PC-3 (cell line): ENCODE measurements around the gene CYTH3. TPM values are rescaled to one million over a fixed set of nuclear protein-coding genes. Genes with fewer than 3 reads are reported as not detected.
A peak's percentile ranks its signal among the peaks of the same experiment; 100 is the strongest.

Source experiments
- ATAC-seq: fragments of 200-7000 bp; cut with Tn5 transposase; 2 replicates; pipeline ENCODE4 v1.9.1; 2020; ENCODE audit warnings: mild to moderate bottlenecking, moderate library complexity
- Bru-seq: library from RNA; stranded (reverse); fragments of 400-500 nt; gene quantifications from one replicate; lab custom pipeline; 2021; lab: Mats Ljungman, UMichigan
- BruChase-seq, 2 experiments: library from RNA; stranded (reverse); fragments of 400-500 nt; gene quantifications; one replicate each; lab custom pipeline; 2021; lab: Mats Ljungman, UMichigan
- BruUV-seq: library from RNA; stranded (reverse); fragments of 400-500 nt; replicated peaks from 2 replicates; lab custom pipeline; 2021; lab: Mats Ljungman, UMichigan
- CTCF ChIA-PET: fragments of 300-600 bp; sonication (Branson Sonifier 250); formaldehyde crosslinking; loops from one replicate; lab custom pipeline; 2022; ENCODE audit warnings: antibody characterized with exemption; lab: Charles Lee
- POLR2A ChIA-PET: fragments of 300-600 bp; sonication (Branson Sonifier 250); formaldehyde crosslinking; loops from one replicate; lab custom pipeline; 2022; ENCODE audit warnings: antibody characterized with exemption; ENCODE audit not compliant: unreplicated experiment; lab: Charles Lee
- DNase-seq: peaks from one replicate; pipeline ENCODE4 v3.0.0-alpha.2; 2015
- H2AFZ ChIP-seq: fragments of 300-600 bp; sonication (generic); 2 replicates; pipeline ENCODE4 v1.6.0; 2016; ENCODE audit warnings: antibody characterized with exemption, low read length
- H3F3A ChIP-seq: fragments of 300-600 bp; sonication (generic); one replicate; pipeline ENCODE4 v1.6.0; 2017; ENCODE audit warnings: antibody characterized with exemption, low read length, control low read depth, mild to moderate bottlenecking; ENCODE audit not compliant: unreplicated experiment
- H3K27ac ChIP-seq: fragments of 300-600 bp; sonication (generic); 2 replicates; pipeline ENCODE4 v1.5.1; 2016; ENCODE audit warnings: mild to moderate bottlenecking, low read length
- H3K27me3 ChIP-seq: fragments of 300-600 bp; sonication (generic); 2 replicates; pipeline ENCODE4 v1.6.1; 2016; ENCODE audit warnings: low read length, mixed read lengths
- H3K36me3 ChIP-seq: fragments of 300-600 bp; sonication (generic); 2 replicates; pipeline ENCODE4 v1.6.1; 2016; ENCODE audit warnings: low read depth, mixed run types, low read length, mixed read lengths
- H3K4me1 ChIP-seq: fragments of 300-600 bp; sonication (generic); 2 replicates; pipeline ENCODE4 v1.5.1; 2016; ENCODE audit warnings: low read length; ENCODE audit not compliant: insufficient read depth
- H3K4me2 ChIP-seq: fragments of 300-600 bp; sonication (generic); 2 replicates; pipeline ENCODE4 v1.6.0; 2016; ENCODE audit warnings: low read length
- H3K4me3 ChIP-seq: fragments of 300-600 bp; sonication (generic); 2 replicates; pipeline ENCODE4 v1.5.1; 2016; ENCODE audit warnings: mild to moderate bottlenecking, low read length, mixed read lengths
- H3K79me2 ChIP-seq: fragments of 300-600 bp; sonication (generic); 2 replicates; pipeline ENCODE4 v1.6.1; 2017; ENCODE audit warnings: low read length, mixed read lengths
- H3K9ac ChIP-seq: fragments of 300-600 bp; sonication (generic); 2 replicates; pipeline ENCODE4 v1.6.0; 2016; ENCODE audit warnings: mild to moderate bottlenecking, low read length
- H3K9me2 ChIP-seq: fragments of 300-600 bp; sonication (generic); replicated peaks from 2 replicates; pipeline ENCODE4 v1.6.1; 2016; ENCODE audit warnings: mixed run types, low read length, mixed read lengths
- H3K9me3 ChIP-seq: fragments of 300-600 bp; sonication (generic); 2 replicates; pipeline ENCODE4 v1.6.1; 2016; ENCODE audit warnings: low read length, mixed read lengths
- H4K20me1 ChIP-seq: fragments of 300-600 bp; sonication (generic); 2 replicates; pipeline ENCODE4 v1.6.1; 2016; ENCODE audit warnings: low read length, mixed read lengths
- EZH2 ChIP-seq: fragments of 300-600 bp; sonication (generic); IDR thresholded peaks from one replicate; pipeline ENCODE4 v1.6.1; 2017; ENCODE audit warnings: antibody characterized with exemption, mild to moderate bottlenecking, low read length; ENCODE audit not compliant: unreplicated experiment
- EZH2phosphoT487 ChIP-seq: fragments of 300-600 bp; sonication (generic); IDR thresholded peaks from 2 replicates; pipeline ENCODE4 v1.6.1; 2018; ENCODE audit warnings: mild to moderate bottlenecking, antibody characterized with exemption, low read length, borderline replicate concordance
- intact Hi-C: fragments of 100-400 bp; cut with micrococcal nuclease; formaldehyde crosslinking; loops from 2 replicates; pipeline ENCODE4 v1.9.0; 2023
- long read RNA-seq: library from polyadenylated mRNA; unstranded; transcript quantifications from one replicate; pipeline ENCODE4 v2.0.0, GENCODE V29; 2021; ENCODE audit not compliant: unreplicated experiment
- total RNA-seq: library from RNA; depleted of rRNA; stranded (reverse); fragments of >200 nt; gene quantifications from 2 replicates; pipeline ENCODE4 v1.2.3, GENCODE V29; 2014; rRNA removed
- TF ChIP-seq, protein P1 (sequence below): fragments of 300-600 bp; sonication (generic); conservative IDR thresholded peaks from 2 replicates; pipeline ENCODE4 v1.5.1; 2017; ENCODE audit warnings: antibody characterized with exemption, low read depth, mild to moderate bottlenecking, low read length

CYTH3 gene, protein sequence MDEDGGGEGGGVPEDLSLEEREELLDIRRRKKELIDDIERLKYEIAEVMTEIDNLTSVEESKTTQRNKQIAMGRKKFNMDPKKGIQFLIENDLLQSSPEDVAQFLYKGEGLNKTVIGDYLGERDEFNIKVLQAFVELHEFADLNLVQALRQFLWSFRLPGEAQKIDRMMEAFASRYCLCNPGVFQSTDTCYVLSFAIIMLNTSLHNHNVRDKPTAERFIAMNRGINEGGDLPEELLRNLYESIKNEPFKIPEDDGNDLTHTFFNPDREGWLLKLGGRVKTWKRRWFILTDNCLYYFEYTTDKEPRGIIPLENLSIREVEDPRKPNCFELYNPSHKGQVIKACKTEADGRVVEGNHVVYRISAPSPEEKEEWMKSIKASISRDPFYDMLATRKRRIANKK
- total RNA-seq (23.1 and 34.4 TPM in 2 replicates), Bru-seq, nascent RNA (percentile 83 among the genes with signal in this experiment), BruChase-seq, experiment 1, labeled RNA remaining after a 6-hour chase (percentile 81 among the genes with signal in this experiment), BruChase-seq, experiment 2, labeled RNA remaining after a 2-hour chase (percentile 81 among the genes with signal in this experiment)
- long read RNA-seq, full-length matches to known transcripts, result 75 of 175 reads
- long read RNA-seq, partial matches to known transcripts, result 18 of 175 reads
- long read RNA-seq, other reads (novel, unspliced or antisense), result 82 of 175 reads

DNA sequence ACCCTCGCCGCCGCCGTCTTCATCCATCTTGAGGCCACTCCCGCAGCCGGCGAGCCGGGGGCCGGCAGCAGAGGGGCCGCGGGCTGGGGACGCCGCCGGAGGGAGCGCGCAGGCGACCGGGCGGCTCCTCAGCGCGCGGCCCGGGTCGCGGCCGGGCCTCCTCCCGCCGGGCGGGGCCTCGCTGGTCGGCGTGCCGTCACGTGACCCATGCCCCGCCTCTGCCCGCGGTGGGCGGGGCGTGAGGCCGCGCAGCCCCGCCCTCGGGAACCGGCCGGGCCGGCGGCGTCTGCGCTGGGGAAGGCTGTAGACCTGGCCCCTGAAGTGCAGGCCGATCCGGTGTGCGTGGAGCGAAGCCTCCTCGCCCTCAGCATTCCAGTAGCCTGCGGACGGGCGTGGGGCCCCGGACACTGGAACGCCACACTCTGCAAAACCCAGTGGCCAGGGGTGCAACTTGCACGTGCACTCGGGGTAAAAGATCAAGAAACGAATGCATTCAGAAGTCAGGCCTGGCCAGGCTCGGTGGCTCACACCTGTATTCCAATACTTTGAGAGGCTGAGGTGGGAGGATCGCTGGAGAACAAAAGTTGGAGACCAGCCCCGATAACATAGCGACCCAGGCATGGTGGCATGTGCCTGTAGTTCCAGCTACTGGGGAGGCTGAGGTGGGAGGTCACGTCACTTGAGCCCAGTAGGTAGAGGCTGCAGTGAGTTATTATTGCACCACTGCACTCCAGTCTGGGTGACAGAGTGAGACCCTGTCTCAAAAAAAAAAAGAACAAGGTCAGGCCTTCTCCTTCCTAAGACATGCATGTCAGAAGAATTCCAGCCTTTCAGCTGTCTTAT lies at the start of gene CYTH3:
Gene CYTH3, minus strand, starts transcription at position 144 of the 843 bp plus-strand sequence. Its CDS starts 117 bp downstream, at position 27.
- DNase-seq, result peak; percentile 92

DNA sequence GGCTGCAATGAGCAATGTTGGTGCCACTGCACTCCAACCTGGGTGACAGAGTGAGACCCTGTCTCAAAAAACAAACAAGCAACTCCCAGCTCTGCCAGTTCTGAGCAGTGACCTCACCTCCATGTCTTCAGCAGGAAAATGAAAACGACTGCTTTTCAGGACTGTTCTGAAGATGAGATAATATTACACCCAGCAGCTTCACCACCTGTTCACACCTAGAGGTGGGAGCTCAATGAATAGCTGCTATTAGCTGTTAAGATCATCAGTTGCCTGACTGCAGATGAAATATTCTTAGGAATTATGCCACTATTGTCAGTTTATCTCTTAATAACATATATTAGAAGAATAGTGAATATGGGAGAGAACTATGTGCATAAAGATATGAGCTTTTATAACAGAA lies 48.4 kb upstream of the CYTH3 start:
- Histone ChIP-seq H3K79me2 (no peaks in the 10 kb centered on the region), H3K9me3 (no peaks in the 10 kb centered on the region), H2AFZ (no peak overlapping the region), H3K4me1 (peaks cover 11% of the 10 kb centered on the region; the same call in 1 of the 2 replicates), H4K20me1 (no peaks in the 10 kb centered on the region), H3K36me3 (no peaks in the 10 kb centered on the region), H3K4me2 (no peak overlapping the region), H3K4me3 (no peak overlapping the region), H3K27me3 (no peaks in the 10 kb centered on the region), H3K9me2 (no peaks in the 10 kb centered on the region), H3K9ac (no peak overlapping the region), H3K27ac (no peak overlapping the region), H3F3A (no peaks in the 10 kb centered on the region)
- intact Hi-C loops, result loop anchor here (5.0 kb wide), 1 partner anchor 138 kb away; no protein-coding TSS in a partner anchor
- CTCF ChIA-PET, result interaction anchor here (0.7 kb wide), 1 partner anchor 23 kb away, joined by 3 read pairs; no protein-coding TSS in a partner anchor
- ATAC-seq, result no peak
- no TSS peak for BruUV-seq
- POLR2A ChIA-PET, result no interaction called here
- DNase-seq, result no peak
- TF ChIP-seq EZH2, result no peak
- TF ChIP-seq, protein P1, sequence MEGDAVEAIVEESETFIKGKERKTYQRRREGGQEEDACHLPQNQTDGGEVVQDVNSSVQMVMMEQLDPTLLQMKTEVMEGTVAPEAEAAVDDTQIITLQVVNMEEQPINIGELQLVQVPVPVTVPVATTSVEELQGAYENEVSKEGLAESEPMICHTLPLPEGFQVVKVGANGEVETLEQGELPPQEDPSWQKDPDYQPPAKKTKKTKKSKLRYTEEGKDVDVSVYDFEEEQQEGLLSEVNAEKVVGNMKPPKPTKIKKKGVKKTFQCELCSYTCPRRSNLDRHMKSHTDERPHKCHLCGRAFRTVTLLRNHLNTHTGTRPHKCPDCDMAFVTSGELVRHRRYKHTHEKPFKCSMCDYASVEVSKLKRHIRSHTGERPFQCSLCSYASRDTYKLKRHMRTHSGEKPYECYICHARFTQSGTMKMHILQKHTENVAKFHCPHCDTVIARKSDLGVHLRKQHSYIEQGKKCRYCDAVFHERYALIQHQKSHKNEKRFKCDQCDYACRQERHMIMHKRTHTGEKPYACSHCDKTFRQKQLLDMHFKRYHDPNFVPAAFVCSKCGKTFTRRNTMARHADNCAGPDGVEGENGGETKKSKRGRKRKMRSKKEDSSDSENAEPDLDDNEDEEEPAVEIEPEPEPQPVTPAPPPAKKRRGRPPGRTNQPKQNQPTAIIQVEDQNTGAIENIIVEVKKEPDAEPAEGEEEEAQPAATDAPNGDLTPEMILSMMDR, result no peak
- TF ChIP-seq EZH2phosphoT487, result no peak

More for the DNA sequence above, at the start of gene CYTH3:
- no peak for TF ChIP-seq EZH2
- TF ChIP-seq EZH2phosphoT487, result no peak
- TF ChIP-seq, protein P1, result no peak
- H3K27ac ChIP-seq, result no peak within 1 kb of the TSS
- peak within 1 kb of the TSS; percentile 79 for H2AFZ ChIP-seq
- peaks cover 8% of the 10 kb centered on the region; the same call in 1 of the 2 replicates for H4K20me1 ChIP-seq
- H3K79me2 ChIP-seq, result peaks cover 50% of the 10 kb centered on the region
- ATAC-seq, result peak; percentile 79
- peaks cover 27% of the 10 kb centered on the region for H3K4me1 ChIP-seq
- H3K36me3 ChIP-seq, result no peaks in the 10 kb centered on the region
- CTCF ChIA-PET, result no interaction called here
- no peaks in the 10 kb centered on the region for H3K9me2 ChIP-seq
- BruUV-seq, result TSS peak; percentile 77
- H3K4me2 ChIP-seq, result peak within 1 kb of the TSS; percentile 97
- H3F3A ChIP-seq, result no peaks in the 10 kb centered on the region
- peak within 1 kb of the TSS; percentile 62 for H3K9ac ChIP-seq
- H3K9me3 ChIP-seq, result no peaks in the 10 kb centered on the region
- intact Hi-C loops, result loop anchor here (1.0 to 5.0 kb wide), 3 partner anchors 11 to 165 kb away; no protein-coding TSS in a partner anchor
- peak within 1 kb of the TSS; percentile 93 for H3K4me3 ChIP-seq
- POLR2A ChIA-PET, result no interaction called here
- no peaks in the 10 kb centered on the region for H3K27me3 ChIP-seq
